Measurements from ENCODE around the gene CPNE9.
"Not testable (repeated sequence)": the region's sequence is repeated elsewhere in the genome, so short reads cannot be mapped to it uniquely, and the experiment has no call there.

CPNE9 gene

DNA sequence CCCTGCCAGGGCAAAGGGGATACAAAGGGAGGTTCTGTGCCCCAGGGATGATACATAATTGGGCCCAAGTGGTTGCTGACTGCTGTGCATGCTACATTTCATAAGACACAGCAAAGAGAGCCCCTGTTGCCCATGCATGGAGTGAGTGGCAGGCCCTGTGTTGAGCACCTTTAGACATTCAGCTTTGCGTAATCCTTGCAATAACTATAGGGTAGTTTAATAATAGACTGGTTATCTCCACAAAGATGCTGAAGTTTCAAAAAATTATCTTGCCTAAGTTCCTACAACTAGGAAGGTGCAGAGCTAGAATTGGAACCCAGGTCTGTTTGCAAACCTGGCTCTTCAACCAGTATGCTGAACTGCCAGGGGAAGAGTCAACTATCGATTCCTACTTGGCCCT lies 44.4 kb downstream of the CPNE9 start:
- DNase-seq (ENCODE audit: low read depth, low spot score): no peak

DNA sequence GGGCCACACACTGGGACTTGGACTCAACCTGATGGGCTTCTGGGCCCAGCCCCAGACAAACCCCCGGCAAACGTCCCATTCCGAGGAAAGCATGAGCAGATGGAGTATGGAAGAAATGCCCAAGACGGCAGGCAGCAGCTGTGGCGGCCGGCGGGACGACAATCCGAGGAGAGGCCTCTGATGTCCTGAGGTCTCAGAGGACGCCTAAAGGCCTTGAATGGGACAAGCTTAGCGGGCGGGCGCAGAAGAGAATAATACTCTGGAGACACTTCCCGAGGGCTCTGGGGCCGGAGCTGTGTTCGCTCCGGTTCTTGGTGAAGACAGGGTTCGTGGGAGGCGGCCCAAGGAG lies 45.6 kb downstream of the CPNE9 start:
- no peak for DNase-seq (ENCODE audit: low read depth, low spot score)

DNA sequence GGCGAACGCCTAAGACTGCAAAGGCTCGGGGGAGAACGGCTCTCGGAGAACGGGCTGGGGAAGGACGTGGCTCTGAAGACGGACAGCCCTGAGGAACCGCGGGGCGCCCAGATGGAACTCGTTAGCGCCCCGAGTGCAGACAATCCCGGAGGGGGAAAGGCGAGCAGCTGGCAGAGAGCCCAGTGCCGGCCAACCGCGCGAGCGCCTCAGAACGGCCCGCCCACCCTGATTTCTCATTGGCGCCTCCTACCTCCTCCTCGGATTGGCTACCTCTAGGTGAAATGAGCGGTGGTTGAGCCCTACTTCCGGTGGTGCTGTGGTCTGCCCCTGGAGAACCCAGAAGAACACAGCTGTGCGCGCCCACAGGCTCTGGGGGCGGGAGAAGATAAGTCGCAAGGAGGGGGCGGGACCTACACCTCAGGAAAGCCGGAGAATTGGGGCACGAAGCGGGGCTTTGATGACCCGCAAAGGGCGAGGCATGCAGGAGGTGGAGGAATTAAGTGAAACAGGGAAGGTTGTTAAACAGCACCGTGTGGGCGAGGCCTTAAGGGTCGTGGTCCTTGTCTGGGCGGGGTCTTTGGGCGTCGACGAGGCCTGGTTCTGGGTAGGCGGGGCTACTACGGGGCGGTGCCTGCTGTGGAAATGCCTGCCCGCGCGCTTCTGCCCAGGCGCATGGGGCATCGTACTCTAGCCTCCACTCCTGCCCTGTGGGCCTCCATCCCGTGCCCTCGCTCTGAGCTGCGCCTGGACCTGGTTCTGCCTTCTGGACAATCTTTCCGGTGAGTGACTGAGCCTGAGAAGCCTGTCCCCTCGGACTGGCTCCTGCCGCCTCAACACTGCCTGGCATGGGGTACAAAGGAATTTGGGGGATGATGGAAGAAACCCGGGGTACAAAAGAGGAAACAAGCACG lies 46.3 kb downstream of the CPNE9 start, which contains the start of gene OGG1:
Gene OGG1 (plus strand): TSS at position 308 of the 911 bp plus-strand sequence. CDS start 335 bp downstream, at position 643.
- DNase-seq (ENCODE audit: low read depth, low spot score): peak; percentile 91

DNA sequence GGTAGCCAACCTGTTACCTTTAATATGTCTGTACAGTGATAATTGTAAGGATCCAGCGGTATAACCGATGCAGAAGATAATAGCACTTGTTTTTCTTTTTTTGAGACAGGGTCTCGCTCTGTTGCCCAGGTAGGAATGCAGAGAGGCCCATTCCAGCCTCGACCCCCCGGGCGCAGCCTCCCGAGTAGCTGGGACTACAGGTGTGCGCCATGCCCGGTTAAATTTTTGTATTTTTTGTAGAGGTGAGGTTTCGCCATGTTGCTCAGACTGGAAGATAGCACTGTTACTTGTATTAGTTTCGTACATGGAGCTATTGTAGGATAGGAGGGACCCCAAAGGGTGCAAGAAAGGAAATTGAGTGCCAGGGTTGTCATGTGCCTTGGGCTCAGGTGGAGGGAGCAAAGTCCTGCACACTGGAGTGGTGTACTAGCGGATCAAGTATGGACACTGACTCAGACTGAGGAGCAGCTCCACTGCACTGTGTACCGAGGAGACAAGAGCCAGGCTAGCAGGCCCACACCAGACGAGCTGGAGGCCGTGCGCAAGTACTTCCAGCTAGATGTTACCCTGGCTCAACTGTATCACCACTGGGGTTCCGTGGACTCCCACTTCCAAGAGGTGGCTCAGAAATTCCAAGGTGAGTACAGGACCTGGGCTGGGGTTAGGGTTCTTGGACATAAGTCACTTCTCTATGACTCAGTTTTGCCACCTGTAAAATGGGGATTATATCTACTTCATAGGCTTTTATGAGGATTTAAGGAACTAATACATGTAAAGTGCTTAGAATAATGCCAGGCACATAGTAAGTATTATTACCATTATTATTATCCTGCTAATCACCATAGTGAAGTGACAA lies 47.2 kb downstream of the CPNE9 start:
- DNase-seq (ENCODE audit: low read depth, low spot score): no peak

DNA sequence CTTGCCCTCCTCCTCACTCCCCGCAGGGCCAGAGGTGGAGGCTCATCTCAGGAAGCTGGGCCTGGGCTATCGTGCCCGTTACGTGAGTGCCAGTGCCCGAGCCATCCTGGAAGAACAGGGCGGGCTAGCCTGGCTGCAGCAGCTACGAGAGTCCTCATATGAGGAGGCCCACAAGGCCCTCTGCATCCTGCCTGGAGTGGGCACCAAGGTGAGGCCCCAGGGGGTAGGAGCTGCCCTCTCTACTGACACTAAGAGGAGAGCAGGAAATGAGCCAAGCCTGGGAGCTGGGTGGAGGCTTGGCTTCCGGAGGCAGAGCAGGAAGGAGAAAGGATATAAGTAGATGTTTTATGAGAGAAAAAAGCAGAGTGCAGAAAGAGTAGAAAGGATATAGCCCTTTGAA lies 51.0 kb downstream of the CPNE9 start:
- DNase-seq (ENCODE audit: low read depth, low spot score): no peak

DNA sequence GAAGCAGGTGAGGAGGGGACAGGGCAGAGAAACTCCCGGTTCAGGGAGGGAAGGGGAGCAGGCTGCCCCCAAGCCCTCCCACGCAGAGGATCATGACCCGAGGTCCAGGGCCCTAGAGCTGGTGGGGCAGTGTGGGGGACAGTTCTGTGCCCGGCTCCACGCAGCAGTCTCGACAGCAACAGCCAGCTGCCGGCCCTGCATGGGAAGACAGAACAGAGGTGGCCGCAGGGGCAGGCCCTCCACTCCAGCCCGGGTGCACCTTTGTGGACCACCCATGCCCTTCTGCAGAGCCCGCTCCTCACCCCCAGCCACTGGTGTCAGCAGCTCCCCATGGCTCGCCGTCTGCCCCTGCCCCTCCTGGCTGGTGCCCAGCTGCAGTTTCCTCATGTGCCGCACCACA lies 53.8 kb downstream of the CPNE9 start:
- no peak for DNase-seq (ENCODE audit: low read depth, low spot score)

DNA sequence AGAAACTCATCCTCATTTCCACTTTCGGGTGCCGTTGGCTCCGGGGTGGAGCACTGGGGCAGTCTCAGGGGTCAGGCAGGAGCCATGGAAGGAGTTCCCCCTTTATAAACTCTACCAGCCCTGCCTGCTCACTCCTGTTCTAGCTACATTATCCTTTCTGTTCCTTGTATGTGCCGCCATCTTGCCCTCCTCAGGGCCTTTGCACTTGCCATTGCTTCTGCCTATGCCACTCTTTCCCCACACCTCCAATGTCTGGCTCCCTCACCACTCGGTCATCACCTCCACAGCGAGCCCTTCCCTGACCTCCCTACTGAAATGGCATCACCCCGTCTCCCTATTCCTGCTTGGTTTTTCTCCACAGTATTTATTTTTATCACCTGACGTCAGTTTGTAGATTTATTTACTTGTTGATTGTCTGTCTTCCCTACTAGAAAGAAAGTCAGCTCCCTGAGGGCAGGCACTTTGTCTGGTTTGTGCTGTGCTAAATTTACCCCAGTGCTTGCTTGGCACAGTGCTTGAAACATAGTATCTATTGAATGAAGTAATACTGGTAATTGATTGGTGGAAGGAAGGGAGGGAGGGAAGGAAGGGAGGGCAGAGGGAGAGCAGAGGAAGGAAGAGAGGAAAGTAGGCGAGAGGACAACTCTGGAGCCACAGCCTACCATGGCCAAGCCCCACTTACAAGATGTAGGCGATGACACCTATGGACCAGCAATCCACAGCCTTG lies 57.3 kb downstream of the CPNE9 start:
- no peak for DNase-seq (ENCODE audit: low read depth, low spot score)

DNA sequence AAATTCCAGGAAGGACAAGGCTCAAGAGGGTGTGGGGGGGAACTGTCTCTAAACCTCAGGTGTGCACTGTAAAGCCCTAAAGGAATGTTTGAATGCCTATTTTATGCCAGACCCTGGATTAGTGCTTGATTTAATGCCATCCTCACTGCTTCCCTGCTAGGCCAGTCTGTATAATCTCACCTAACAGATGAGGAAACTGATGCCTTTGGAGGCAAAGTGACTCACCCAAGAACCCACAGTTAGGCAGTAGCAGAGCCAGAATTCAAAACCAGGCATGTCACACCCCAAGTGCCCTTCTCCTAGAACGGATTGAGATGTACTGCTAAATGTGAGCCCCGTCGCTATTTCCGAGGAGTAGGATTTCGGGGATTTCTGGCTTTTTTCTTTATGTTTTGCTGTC lies 58.3 kb downstream of the CPNE9 start:
- no peak for DNase-seq (ENCODE audit: low read depth, low spot score)

DNA sequence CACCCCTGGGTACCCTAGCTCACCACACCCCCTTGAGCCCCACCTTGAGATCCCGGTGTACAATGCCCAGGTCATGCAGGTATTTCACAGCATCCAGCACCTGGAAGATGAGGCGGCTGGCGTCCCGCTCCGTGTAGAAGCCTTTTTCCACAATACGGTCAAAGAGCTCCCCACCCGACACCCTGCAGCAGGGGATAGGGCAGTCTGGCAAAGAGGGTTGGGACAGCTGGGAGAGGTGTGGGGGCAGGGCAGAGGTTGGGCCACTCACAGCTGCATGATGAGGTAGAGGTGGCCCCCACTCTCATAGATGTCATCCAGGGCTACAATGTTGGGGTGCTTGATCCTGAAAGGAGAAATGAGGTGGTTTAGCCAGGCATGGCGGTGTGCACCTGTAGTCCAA lies 59.2 kb downstream of the CPNE9 start:
- DNase-seq (ENCODE audit: low read depth, low spot score): no peak

DNA sequence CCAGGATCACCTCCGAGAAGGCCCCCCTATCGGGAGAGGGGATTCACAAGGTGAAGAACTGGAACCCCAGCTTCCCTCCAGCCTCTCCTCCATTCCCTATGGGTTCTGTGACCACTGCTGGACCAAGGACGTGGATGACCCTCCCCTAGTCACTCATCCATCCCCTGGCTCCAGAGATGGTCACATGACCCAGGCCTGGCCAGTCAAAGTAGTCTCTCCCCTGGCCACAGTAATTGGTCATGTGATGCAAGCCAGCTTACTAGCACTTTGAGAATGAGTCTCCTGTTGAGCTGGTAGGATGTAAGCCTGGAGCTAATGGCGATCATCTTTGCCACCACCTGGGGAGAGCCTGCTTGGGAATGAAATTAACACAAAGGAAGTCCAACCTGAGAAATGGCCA lies 62.2 kb downstream of the CPNE9 start:
- DNase-seq (ENCODE audit: low read depth, low spot score): no peak

DNA sequence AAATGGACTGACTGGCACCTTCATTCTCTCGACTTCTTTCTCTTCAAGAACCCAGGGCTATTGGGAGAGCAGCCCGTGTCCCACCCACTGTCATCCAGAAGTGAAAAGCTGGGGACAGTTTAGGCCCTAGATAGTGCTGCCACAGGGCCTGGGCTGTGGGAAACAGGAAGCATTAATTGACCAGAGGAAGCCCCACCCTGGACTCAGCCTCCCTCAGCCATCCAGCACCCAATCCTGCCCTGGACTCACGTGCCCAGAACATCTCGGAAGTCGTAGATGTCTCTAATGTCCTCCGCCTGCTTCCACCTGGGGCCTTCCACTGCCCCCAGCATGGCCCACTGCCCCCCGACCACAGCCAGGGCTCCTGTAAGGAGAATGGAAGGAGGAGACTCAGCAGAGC lies 63.8 kb downstream of the CPNE9 start:
- no peak for DNase-seq (ENCODE audit: low read depth, low spot score)

DNA sequence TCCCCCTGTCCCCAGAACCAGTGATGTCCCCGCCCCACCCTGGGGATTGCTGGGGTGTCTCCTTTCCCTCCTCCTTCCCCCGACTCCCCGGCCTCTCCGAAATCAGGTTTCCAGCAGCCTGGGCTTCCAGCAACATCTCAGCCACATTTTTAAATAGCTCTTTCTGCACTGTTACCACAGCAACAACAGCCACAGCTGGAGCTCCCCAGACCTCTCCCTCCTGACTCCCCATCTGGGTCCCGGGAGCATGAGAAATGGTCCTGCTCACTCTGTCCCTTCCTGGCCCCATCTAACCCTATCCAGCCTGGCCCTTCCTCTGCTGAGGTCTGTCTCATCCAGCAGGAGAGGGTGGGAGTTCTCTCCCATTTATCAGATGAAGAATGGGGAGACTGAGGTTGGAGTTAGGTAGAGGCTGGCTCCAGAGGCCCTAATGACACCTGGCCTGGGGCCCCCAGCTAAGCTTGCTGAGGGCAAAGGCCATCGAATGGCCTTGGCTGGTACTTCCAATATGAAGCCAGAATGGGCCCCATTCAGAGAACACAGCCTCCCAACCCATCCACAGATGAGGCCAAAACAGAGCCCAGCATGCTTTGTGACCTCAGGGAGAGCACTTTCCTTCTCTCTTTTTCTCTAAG lies 64.6 kb downstream of the CPNE9 start:
- no peak for DNase-seq (ENCODE audit: low read depth, low spot score)

DNA sequence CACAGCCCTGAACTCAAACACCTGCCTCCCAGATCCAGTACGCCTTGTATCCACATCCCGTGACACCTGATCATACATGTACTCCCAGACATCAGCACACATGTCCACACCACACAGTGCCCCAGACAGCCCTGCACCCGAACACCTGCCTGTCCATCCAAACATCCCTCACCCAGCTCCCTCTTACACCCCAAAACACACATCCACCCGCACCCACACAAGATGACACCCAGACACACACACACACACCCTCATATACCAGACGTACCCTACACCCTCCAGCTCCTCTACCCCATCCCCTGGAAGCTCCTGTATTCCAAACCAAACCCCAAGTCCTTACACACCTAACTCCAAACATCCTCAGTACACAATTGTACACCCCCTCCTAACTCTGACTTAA lies 65.4 kb downstream of the CPNE9 start:
- DNase-seq (ENCODE audit: low read depth, low spot score): no peak

DNA sequence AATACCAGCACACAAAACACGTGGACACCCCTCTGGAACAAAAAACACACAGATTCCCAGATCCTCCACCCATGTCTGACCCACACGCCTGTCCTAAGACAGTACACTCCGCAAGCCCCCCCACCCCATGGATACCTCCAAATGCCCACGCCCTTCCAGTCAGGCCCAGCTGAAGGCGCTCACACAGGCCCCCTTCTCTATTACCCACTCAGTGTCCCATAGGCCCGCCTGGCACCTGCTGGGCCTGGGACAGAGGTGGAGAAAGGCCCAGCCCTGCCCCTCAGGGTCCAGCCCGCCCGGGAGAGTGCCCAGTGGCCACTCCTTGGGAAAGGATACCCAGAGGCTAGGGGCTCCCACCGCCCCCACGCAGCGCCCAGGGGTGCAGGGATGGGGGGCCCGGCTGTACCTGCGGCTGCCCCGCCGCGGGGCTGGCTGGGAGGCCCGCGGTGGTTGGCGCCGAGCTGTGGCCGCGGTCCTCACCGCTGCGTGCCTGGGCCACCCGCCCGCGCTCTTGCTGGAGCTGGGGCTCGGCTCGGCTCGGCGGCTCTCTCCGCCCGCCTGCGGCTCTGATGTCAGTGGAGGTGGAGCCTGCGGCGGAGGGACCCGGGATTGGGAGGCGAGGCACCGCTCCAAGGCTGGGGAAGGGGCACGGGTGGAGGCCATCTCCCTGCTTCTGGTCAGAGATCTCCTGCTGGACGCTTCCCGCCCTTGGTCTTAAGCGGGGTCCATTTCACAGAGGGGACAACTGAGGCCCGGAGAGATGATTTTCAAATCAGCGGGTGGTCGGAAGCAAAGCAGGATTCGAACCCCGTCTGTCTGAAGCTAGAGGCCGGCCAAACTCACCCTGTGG lies 66.0 kb downstream of the CPNE9 start, which contains the start of gene CAMK1:
Gene CAMK1 (minus strand): TSS at position 522 of the 850 bp plus-strand sequence. CDS start 2,198 bp downstream, outside the sequence.
- DNase-seq (ENCODE audit: low read depth, low spot score): no peak

DNA sequence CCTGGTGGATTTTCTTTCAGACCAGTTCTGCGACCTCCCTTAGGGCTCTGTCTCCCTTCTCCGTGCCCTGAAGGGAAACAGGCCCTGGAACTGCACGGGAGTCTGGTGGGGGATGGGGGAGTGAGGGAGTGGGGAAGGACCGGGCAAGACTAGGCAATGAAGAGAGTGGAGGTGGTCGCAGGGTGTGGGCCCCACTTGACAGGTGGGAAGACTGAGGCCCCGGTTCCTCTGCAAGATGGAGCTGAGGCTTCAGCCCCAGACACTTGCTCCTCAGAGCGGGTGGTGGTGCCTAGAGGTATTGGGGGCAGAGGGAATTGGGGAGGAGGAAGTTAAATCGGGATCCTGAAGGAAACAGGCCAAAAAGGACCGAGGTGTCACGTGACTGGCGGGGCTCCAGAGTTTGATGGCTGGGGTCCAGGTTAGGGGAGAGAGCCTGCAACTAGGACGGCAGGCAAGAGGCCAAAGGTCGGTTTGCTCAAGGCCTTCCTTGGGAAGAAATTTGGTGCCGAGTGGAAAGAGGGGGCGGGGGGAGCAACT lies 66.7 kb downstream of the CPNE9 start:
- no peak for DNase-seq (ENCODE audit: low read depth, low spot score)

DNA sequence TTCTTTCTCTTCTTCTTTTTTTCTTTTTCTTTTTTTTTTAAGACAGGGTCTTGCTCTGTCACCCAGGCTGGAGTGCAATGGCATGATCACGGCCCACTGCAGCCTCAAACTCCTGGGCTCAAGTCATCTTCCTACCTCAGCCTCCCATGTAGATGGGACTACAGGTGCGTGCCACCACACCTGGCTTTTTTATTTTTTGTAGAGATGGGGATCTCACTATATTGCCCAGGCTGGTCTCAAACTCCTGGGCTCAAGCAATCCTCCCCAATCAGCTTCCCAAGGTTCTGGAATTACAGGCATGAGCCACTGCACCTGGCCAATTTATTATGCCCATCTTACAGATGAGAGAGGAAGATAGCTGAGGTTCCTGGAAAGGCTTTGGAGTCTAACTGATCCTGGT lies 67.4 kb downstream of the CPNE9 start:
- DNase-seq (ENCODE audit: low read depth, low spot score): not testable (repeated sequence)

DNA sequence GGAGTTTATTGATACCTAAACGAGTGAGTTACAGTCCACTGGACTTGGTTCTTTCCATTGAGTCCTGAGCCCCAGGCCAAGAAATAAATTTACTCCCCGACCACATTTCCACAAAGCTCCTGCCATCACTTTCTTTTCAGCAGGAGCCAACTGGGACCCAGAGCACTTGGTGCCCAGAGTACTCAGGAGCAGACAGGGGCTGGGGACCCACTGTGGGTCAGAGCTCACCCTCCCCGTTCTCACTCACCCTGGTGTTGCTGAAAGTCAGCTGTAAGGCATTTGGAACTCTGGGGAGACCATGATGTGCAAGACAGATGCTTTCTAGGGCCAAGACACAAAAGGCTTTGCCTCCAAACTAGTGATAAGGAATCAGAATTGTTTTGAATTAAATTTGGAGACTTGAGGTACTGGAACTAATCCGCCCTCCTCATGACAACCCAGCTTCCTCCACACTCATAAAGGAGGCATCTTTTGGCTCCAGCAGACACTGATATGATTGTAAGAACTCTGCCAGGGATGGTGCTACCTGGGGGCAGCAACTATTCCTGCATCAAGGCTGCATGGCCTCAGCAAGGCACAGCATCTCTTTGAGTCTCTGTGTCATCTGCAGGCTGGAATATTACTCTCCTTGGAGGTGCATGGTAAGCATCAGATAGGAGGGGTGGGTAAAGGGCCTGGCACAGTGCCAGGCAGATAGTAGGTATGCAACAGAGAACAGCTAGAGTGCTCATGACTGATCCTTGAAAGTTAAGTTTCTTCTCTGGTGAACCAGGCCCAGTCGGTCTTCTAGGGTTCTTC lies 73.5 kb downstream of the CPNE9 start:
- no peak for DNase-seq (ENCODE audit: low read depth, low spot score)

DNA sequence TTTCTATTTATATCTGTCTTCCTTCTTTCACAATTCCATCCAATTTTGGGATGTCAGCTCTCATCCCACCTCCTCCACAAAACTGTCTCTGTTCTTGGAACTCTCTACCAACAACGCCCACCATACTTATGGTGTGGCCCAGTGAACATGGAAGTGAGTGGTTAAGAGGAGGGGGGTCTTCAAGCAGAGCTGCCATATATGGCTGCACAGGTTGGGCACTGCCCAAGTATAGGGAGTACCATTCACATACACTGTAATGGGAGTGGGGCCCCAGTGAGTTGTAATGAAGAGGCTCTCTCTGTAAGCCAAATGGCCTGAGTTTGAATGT lies 74.0 kb downstream of the CPNE9 start:
- no peak for DNase-seq (ENCODE audit: low read depth, low spot score)
